ENCODE results near the gene VCP.

VCP gene

GRCh38 chr9:35103660-35104191 lies 31.3 kb upstream of the VCP start:
- no peak for DNase-seq (ENCODE audit: low read depth in 2 of 2)

DNA sequence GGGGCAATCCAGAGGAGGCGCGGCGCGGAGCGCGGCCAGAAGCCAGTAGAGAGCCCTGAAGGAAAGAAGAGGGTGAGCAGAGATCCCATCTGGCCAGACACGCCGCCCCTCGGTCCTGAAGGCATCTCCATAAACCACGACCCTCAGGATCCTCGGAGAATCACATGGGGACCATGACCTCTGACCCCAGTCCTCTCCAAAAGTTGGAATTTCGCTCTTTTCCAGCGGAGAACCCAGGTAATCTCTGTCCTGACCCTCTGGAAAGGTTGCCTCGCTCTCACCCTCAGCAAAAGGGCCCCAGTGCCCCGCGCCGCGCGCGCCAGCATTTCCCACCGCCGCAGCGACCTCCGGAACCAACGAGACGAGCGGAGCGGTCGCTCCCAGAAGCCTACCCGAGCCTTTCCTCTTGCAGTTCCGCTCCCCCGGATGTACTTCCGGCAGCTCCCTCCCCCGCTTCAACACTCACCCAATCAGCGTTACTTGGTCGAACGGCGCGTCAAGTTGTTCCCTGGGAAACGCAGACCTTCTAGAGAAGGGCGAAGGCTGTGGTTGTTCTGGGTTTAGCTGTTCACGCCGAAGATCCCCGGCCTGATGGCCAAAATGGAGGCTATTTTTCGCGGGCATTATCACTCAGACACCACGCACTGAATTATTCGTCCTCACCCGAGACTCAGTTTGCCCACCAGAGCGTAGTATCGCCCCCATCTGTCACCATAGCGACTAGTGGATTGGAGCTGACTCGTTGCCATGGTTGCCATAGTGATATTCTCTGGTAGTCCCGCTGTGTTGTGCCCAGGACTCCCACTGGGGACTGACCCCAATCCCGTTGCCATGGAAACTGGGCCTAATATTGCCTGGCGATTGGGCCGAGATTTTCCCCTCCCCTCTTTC lies 30.6 kb upstream of the VCP start, which contains the start of gene STOML2:
TSS of gene STOML2 (minus strand) at position 363 of the 891 bp plus-strand sequence. CDS start at position 326, 37 bp downstream.
- DNase-seq (ENCODE audit: low read depth in 2 of 2): peak; percentile 72 to 78

GRCh38 chr9:35102465-35102768 lies 30.0 kb upstream of the VCP start:
- DNase-seq (ENCODE audit: low read depth in 2 of 2): no peak

- DNase-seq (ENCODE audit: low read depth in 2 of 2): no peak
Observed at GRCh38 chr9:35097573-35097972, 25.1 kb upstream of the VCP start.

GRCh38 chr9:35096035-35096849 lies 23.8 kb upstream of the VCP start, which contains the start of gene PIGO:
Gene PIGO (minus strand): TSS chr9:35096591. CDS start chr9:35095565, 1,026 bp downstream.
- peak; percentile 72 to 78 for DNase-seq (ENCODE audit: low read depth in 2 of 2)

- DNase-seq (ENCODE audit: low read depth in 2 of 2): no peak
Observed at GRCh38 chr9:35091536-35091935, 19.1 kb upstream of the VCP start.

- no peak for DNase-seq (ENCODE audit: low read depth in 2 of 2)
Observed at GRCh38 chr9:35089434-35089833, 17.0 kb upstream of the VCP start.

DNA sequence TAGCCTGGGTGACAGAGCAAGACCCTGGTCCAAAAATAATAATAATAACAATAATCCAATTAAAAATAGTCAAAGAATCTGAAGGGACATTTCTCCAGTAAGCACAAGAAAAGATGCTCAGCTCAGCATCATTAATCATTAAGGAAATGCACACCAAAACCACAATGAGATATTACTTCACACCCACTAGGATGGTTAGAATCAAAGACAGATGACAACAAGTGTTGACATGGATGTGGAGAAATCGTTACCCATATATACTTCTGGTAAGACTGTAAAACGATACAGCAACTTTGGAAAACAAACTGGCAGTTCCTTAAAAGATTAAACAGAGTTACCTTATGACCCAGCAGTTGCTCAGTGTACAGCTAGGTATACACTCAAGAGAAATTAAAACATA lies 12.7 kb upstream of the VCP start:
- no peak for DNase-seq (ENCODE audit: low read depth in 2 of 2)

GRCh38 chr9:35079426-35080341 lies 7.3 kb upstream of the VCP start, which contains the start of gene FANCG:
Gene FANCG (minus strand): TSS chr9:35079942. CDS start chr9:35079524, 418 bp downstream.
- peak; percentile 47 to 59 for DNase-seq (ENCODE audit: low read depth in 2 of 2)

GRCh38 chr9:35079041-35079425 lies 6.6 kb upstream of the VCP start:
- no peak for DNase-seq (ENCODE audit: low read depth in 2 of 2)

DNA sequence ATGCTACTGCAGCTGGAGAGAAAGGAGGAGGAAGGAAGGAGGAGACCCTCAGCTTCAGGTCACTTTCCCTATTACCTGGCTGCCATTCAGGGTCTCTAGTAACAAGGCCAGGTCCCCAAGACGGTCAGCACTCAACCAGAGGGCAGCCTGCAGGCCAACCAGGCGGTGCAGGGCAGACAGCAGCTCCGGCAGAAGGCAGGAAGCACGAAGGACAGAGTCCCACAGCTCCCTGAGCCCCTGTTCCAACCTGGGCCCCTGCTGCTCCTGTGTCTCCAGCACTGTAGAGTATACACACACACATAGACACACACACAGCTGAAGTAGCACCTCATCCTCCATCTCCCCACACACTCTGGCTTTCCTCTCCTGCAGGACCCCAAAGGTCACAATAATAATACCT lies 5.6 kb upstream of the VCP start:
- no peak for DNase-seq (ENCODE audit: low read depth in 2 of 2)

DNA sequence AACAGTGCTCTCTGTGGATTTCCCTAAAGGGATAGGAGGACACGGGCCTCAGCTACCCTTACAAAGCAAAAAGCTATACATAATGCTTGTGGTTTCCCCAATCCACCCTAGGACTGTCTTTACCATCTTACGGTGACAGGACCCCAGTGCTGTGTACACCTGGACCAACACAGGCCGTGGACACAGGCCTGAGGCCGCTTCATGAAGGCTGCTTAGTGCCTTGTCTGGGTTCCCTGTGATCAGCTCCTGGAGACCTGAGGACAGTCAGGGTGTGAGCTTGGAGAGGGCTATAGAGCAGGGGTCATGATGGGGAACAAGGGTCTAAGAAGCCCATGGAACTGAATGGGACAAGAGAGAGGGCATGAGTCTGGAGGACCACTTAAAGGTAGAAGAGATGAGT lies 4.4 kb upstream of the VCP start:
- DNase-seq (ENCODE audit: low read depth in 2 of 2): no peak

DNA sequence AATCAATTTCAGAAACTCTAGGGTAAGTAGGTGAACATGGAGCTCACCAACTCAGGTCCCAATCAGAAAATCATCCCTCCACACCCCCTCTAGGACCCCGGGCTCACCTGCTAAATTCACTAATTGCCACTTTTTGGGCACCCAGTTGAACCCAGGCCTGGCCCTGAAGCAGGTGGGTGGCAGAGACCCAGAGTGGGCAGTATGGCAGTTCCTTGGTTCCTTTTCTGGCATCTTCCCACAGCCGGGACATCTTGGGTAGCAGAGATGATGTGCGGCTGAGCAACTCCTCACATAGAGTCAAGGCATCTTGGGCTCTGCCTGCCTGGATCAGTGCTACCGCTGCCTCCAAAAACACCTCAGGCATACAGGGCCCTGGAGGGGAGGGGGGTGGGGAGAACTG lies 2.9 kb upstream of the VCP start:
- no peak for DNase-seq (ENCODE audit: low read depth in 2 of 2)

- DNase-seq (ENCODE audit: low read depth in 2 of 2): no peak
Observed at GRCh38 chr9:35074791-35075190, 2.4 kb upstream of the VCP start.

DNA sequence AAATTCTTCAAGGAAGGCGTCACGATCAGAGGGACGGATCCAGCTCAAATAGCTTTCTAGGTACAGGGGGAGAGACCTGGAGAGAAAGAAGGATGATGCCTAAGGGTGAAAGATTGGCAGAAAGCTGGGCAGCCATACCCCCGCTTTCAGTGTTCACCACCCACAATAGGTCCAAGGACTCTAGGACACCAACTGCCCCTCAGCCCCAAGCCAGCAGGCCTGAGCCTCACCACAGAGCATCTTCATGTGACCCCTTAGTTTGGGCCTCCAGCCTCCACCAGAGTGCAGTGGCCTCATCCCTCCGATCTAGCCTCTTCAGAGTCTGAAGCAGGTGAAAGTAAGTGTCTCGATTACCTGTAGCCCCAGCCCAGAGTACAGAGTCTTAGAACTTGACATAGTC lies 1.7 kb upstream of the VCP start:
- no peak for DNase-seq (ENCODE audit: low read depth in 2 of 2)

- no peak for DNase-seq (ENCODE audit: low read depth in 2 of 2)
Observed at GRCh38 chr9:35073279-35073612, 821 bp upstream of the VCP start.

DNA sequence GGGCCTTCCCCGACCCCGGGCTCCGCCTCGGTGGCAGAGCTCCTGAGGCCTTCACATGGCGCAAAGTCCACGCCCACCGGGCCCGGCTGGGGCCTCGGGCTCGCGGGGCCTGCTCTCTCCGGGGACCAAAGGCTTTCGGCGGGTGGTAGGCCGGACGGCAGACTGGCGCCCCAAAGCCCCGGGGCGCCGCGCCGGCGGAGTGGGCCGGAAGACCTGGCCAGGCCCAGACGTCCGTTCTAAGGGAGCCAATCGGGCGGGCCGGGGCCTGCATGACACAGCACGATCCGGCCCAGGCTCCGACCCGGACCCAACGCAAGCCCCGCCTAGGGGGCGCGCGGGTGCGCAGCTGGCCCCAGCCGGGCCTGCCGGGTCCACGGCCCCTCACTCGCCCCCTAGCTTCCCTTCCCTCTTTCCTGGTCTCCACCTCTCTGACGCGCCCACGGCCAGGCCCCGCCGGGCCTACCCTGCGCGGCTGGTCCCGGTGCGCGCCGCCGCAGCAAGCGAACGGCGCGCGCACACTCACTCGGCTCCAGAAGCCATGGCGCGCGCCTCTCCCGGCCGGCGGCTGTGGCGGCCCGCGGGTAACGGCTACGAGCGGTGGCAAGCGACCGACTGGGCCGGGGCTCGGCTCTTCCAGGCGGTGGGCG lies 488 bp downstream of the VCP start:
- DNase-seq (ENCODE audit: low read depth in 2 of 2): peak; percentile 26 to 52

DNA sequence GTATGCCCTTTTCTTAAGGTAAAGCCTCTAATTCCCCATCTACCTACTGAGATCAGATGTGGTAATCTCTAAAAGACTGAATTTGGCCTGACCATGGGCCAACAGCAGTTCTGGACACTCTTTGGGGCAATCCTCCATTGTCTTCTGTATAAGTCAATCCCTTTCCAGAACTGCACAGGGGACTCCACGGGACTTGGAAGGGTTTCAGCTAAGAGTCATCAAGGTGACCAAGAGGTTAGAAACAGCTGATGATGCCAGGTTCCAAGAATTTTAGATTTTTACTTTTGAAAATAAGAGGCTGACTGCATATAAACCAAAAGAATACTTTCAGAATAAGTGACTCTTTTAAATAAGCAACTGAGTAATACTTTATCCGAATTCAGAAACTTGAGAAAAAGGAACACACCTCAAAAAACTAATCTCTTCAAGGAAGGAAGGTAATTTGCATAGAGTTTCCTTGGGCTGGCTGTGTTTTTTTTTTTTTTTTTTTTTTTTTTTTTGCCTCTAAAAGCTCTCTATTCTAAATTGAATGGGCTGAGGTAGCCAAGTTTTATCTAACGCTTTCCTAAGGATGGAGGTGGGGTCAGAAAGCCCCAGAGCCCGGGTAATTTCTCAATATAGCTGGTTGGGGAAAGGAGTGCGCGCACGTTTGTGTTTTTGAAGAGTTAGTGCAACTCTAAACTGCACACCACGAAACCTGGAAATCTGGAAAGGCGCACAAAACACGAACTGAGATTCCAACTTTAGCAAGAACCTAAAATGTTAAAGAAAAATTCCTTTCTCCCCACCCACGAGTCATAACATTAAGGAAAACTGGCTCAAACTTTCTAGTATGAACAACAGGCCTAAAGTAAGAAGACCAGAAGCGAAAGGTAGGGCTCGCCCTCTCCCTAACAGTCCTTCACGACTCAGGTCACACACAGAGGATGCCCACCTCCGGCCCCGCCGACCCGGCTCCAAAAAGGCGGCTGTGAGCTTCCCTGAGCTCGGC lies 1.3 kb downstream of the VCP start:
- no peak for DNase-seq (ENCODE audit: low read depth in 2 of 2)

- DNase-seq (ENCODE audit: low read depth in 2 of 2): no peak
Observed at GRCh38 chr9:35069020-35069419, 3.4 kb downstream of the VCP start.

- no peak for DNase-seq (ENCODE audit: low read depth in 2 of 2)
Observed at GRCh38 chr9:35067056-35067455, 5.4 kb downstream of the VCP start.
